Omental fat pad (tissue), 4 donors: ENCODE data around the gene NTRK2. TPM values are rescaled to one million over a fixed set of nuclear protein-coding genes. Genes with fewer than 3 reads are reported as not detected.
"Not testable (repeated sequence)": the region's sequence is repeated elsewhere in the genome, so short reads cannot be mapped to it uniquely, and the experiment has no call there.

ENCODE experiments used
- ATAC-seq: fragments of 150-250 bp; one replicate; pipeline ENCODE4 v1.9.1; 2016; ENCODE audit warnings: mild to moderate bottlenecking, moderate library complexity; ENCODE audit not compliant: low FRiP score
- DNase-seq: peaks from one replicate; pipeline ENCODE4 v3.0.0-alpha.2; 2019; ENCODE audit warnings: low spot score
- CTCF ChIP-seq, 3 donors: fragments of 450-650 bp; IDR thresholded peaks; one replicate each; pipeline ENCODE4 v1.5.1; 2016 to 2017; ENCODE audit warnings: antibody characterized with exemption in 3 of 3, mild to moderate bottlenecking in 3 of 3, moderate library complexity in 2 of 3
- total RNA-seq, 4 donors: library from RNA; depleted of rRNA; stranded (reverse); fragments of >200 nt; gene quantifications; one replicate each; pipeline ENCODE4 v1.1.0, GENCODE V29; 2016

NTRK2 gene
- total RNA-seq, 4 donors from 2014 or later: 13.9 to 20.2 (median 16.1) TPM

GRCh38 chr9:85056203-85056572 lies 386.7 kb downstream of the NTRK2 start:
- TF ChIP-seq CTCF (IDR thresholded peaks at IDR 0.05): no peak
- DNase-seq (no peak), ATAC-seq (no peak)

DNA sequence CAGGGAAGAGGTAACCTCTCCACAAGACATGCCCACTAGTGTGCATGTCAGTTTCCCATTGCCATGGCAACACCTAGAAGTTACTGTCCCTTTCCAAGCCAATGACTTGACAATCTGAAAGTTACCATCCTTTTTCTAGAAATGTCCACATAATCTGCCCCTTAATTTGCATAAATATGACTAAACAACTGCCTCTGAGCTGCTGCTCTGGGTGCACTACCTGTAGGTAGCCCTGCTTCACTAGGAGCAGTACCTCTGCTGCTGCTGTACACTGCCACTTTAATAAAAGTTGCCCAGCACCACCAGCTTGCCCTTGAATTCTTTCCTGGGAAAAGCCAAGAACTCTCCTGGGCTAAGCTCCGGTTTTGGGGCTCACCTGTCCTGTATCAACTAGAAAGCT lies 392.4 kb downstream of the NTRK2 start:
- DNase-seq (no peak), ATAC-seq (no peak)
- no peak for TF ChIP-seq CTCF (IDR thresholded peaks at IDR 0.05)

- ATAC-seq (no peak), DNase-seq (no peak)
- no peak for TF ChIP-seq CTCF (IDR thresholded peaks at IDR 0.05)
These were observed 393.0 kb downstream of the NTRK2 start for GRCh38 chr9:85062385-85063022.

- no peak for DNase-seq
- TF ChIP-seq CTCF (IDR thresholded peaks at IDR 0.05): no peak
- no peak for ATAC-seq
These were observed 395.4 kb downstream of the NTRK2 start for GRCh38 chr9:85064811-85065371.

DNA sequence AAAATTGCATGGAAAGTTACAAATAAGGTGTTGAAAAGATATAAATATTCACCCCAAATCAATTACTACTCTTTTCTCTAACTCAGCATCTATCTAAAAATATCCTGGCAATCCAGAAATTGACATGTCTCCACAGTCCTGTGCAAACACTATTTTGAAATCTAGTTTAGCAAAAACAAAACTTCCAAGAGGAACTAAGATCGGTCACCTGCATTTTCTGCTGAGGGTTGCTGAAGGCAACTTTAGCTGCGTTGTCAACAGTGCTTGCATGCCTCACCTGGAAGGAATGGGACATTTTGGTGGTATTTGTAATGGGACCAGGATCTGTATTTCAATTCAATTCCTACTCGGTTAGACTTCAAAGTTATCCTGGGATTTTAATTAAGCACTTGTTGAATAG lies 398.3 kb downstream of the NTRK2 start:
- TF ChIP-seq CTCF (IDR thresholded peaks at IDR 0.05): no peak
- no peak for DNase-seq
- ATAC-seq: no peak

DNA sequence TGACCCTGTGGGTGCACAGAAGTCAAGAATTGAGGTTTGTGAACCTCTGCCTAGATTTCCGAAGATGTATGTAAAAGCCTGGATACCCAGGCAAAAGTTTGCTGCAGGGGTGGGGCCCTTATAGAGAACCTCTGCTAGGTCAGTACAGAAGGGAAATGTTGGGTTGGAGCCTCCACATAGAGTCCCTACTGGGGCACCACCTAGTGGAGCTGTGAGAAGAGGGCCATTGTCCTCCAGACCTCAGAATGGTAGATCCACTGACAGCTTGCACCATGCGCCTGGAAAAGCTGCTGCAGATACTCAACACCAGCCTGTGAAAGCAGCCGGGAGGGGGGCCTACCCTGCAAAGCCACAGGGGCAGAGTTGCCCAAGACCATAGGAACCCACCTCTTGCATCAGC lies 399.9 kb downstream of the NTRK2 start:
- DNase-seq, ATAC-seq: not testable (repeated sequence)
